Subcutaneous abdominal adipose tissue (tissue), 5 donors: ENCODE data around the gene TMEM272.
"Not testable (repeated sequence)": the region's sequence is repeated elsewhere in the genome, so short reads cannot be mapped to it uniquely, and the experiment has no call there.

Experiments
- H3K27ac ChIP-seq: one replicate; pipeline ENCODE4 v1.7.0; 2013; ENCODE audit warnings: low read depth, mild to moderate bottlenecking, inconsistent platforms, low read length, moderate library complexity
- H3K27me3 ChIP-seq, 5 donors: one replicate each; pipeline ENCODE4 v1.7.0; 2013; ENCODE audit warnings: low read length in 5 of 5, inconsistent platforms in 1 of 5; ENCODE audit not compliant: control insufficient read depth in 5 of 5, insufficient read depth in 4 of 5
- H3K36me3 ChIP-seq, 5 donors: one replicate each; pipeline ENCODE4 v1.7.0; 2013; ENCODE audit warnings: low read length in 5 of 5; ENCODE audit not compliant: control insufficient read depth in 5 of 5, insufficient read depth in 5 of 5
- H3K4me1 ChIP-seq, 5 donors: one replicate each; pipeline ENCODE4 v1.7.0; 2013; ENCODE audit warnings: low read length in 5 of 5, mild to moderate bottlenecking in 3 of 5, moderate library complexity in 1 of 5; ENCODE audit not compliant: control insufficient read depth in 5 of 5, insufficient read depth in 5 of 5
- H3K4me3 ChIP-seq, 5 donors: one replicate each; pipeline ENCODE4 v1.7.0; 2013; ENCODE audit warnings: low read length in 5 of 5, low read depth in 1 of 5
- H3K9ac ChIP-seq, 5 donors: one replicate each; pipeline ENCODE4 v1.7.0; 2013; ENCODE audit warnings: low read length in 5 of 5, mild to moderate bottlenecking in 4 of 5, moderate library complexity in 3 of 5
- H3K9me3 ChIP-seq, 5 donors: one replicate each; pipeline ENCODE4 v1.7.0; 2013; ENCODE audit warnings: low read length in 5 of 5; ENCODE audit not compliant: control insufficient read depth in 5 of 5
- donor health status: healthy.
- donor health status: healthy.
- donor health status: healthy.
- donor health status: healthy.
- donor health status: healthy.

TMEM272 gene

GRCh38 chr13:51825681-51826254 lies 19.2 kb downstream of the TMEM272 start:
- no peaks in the 10 kb centered on the region for H3K36me3 ChIP-seq
- peaks cover 0 to 16% (median 7%) of the 10 kb centered on the region in 5 donors for H3K4me1 ChIP-seq
- no peaks in the 10 kb centered on the region for H3K27me3 ChIP-seq
- H3K27ac ChIP-seq, result no peak overlapping the region
- H3K4me3 ChIP-seq, result no peak overlapping the region
- no peaks in the 10 kb centered on the region for H3K9me3 ChIP-seq
- no peak overlapping the region for H3K9ac ChIP-seq

GRCh38 chr13:51825165-51825592 lies 19.8 kb downstream of the TMEM272 start:
- Histone ChIP-seq H3K27me3 (no peaks in the 10 kb centered on the region), H3K9me3 (no peaks in the 10 kb centered on the region), H3K36me3 (no peaks in the 10 kb centered on the region), H3K4me3 (no peak overlapping the region), H3K4me1 (peaks cover 0 to 16% (median 7%) of the 10 kb centered on the region in 5 donors), H3K9ac (no peak overlapping the region), H3K27ac (no peak overlapping the region)

DNA sequence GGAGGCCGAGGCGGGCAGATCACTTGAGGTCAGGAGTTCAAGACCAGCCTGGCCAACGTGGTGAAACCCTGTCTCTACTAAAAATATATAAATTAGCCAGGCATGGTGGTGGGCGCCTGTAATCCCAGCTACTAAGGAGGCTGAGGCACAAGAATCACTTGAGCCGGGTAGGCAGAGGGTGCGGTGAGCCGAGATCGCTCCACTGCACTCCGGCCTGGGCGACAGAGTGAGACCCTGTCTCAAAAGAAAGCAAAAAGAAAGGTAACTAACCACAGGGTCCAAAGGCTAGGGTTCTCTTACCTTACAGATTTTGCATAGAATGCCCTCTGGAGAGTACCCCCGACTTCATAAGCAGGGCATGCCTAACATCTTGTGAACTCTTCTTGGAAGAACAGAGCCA lies 20.3 kb downstream of the TMEM272 start:
- H3K36me3 ChIP-seq, H3K27me3 ChIP-seq, H3K9ac ChIP-seq, H3K4me3 ChIP-seq, H3K9me3 ChIP-seq, H3K27ac ChIP-seq: not testable (repeated sequence)
- H3K4me1 ChIP-seq, result peaks cover 0 to 16% (median 7%) of the 10 kb centered on the region in 5 donors

- Histone ChIP-seq H3K27ac (no peak overlapping the region), H3K36me3 (no peaks in the 10 kb centered on the region), H3K9me3 (no peaks in the 10 kb centered on the region), H3K4me1 (peaks cover 0 to 23% (median 14%) of the 10 kb centered on the region in 5 donors), H3K27me3 (no peaks in the 10 kb centered on the region), H3K9ac (no peak overlapping the region), H3K4me3 (no peak overlapping the region)
Measured at GRCh38 chr13:51823863-51824262, 21.1 kb downstream of the TMEM272 start.

DNA sequence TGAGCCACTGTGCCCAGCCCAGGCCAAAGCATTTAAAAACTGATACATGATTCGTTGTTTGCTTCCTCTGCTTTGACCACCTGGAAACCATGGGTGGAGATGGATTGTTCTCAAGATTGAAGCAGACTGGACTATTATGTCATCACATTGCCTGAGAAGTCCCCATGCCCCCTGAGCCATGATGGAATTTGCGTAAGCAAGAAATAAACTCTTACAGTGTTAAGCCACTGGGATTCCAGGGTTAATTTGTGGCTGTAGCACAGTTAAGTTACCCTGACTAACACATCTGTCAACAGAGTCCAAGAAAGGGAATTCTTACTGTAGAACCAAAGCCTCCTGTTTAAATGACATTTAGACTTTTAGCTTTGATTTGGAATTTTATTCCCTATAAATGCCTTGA lies 21.6 kb downstream of the TMEM272 start:
- no peaks in the 10 kb centered on the region for H3K36me3 ChIP-seq
- H3K4me3 ChIP-seq, result no peak overlapping the region
- no peaks in the 10 kb centered on the region for H3K9me3 ChIP-seq
- no peak overlapping the region for H3K9ac ChIP-seq
- no peak overlapping the region for H3K27ac ChIP-seq
- no peaks in the 10 kb centered on the region for H3K27me3 ChIP-seq
- peaks cover 0 to 25% (median 15%) of the 10 kb centered on the region in 5 donors for H3K4me1 ChIP-seq

- H3K9ac ChIP-seq, result no peak overlapping the region
- no peaks in the 10 kb centered on the region for H3K36me3 ChIP-seq
- no peak overlapping the region for H3K4me3 ChIP-seq
- H3K4me1 ChIP-seq, result peaks cover 0 to 25% (median 15%) of the 10 kb centered on the region in 5 donors
- no peak overlapping the region for H3K27ac ChIP-seq
- no peaks in the 10 kb centered on the region for H3K27me3 ChIP-seq
- no peaks in the 10 kb centered on the region for H3K9me3 ChIP-seq
Measured at GRCh38 chr13:51822106-51822815, 22.7 kb downstream of the TMEM272 start.

DNA sequence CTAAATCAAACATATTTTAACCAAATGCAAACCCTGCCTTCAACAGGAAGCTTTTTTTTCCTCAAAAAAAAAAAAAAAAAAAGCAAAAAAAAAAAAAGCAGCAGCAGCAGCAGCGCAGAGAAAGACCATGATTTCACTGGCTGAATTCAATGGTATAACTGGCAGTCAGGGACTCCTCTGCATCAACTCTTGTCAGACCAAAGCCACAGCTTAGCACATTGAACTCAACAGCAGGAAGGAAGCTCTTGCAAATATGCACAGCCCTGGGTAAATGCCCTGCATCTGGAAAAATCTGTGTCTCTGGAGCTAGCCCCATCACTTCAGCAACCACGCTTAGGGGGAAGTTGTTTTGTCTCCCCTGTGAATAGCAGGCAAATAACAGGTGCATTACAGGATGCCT lies 23.4 kb downstream of the TMEM272 start:
- Histone ChIP-seq H3K27me3 (peaks cover 0 to 4% (median 2%) of the 10 kb centered on the region in 5 donors), H3K4me3 (no peak overlapping the region), H3K9me3 (no peaks in the 10 kb centered on the region), H3K9ac (no peak overlapping the region), H3K27ac (no peak overlapping the region), H3K4me1 (peaks cover 0 to 22% (median 15%) of the 10 kb centered on the region in 5 donors), H3K36me3 (no peaks in the 10 kb centered on the region)

DNA sequence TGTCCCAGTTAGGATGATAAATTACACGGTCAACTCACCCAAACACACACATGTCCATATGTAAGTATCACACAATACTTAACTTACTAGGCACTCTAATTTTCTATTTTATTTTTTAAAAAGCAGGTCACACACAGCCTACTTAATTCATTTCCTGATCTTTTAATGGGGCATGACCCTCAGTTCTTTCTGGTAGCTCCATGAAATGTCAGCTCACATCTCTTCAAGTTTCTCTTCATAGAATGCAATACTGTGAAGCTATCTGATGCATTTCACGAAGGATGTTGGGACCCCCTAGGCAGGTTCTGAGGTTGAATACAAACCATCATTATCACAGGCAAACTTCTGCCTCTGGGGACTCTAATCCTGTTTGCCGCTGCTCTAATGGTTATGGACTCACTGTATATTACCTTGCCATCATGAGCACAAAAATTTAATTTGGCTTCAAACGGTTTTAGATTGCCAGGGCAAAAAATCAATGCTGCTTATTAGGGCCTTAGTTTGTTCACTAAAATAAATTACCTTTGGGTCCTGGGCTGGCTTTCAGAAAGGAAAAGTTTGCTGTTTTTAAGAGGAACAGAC lies 24.9 kb downstream of the TMEM272 start:
- Histone ChIP-seq H3K9me3 (no peaks in the 10 kb centered on the region), H3K27me3 (peaks cover 0 to 11% (median 5%) of the 10 kb centered on the region in 5 donors)

DNA sequence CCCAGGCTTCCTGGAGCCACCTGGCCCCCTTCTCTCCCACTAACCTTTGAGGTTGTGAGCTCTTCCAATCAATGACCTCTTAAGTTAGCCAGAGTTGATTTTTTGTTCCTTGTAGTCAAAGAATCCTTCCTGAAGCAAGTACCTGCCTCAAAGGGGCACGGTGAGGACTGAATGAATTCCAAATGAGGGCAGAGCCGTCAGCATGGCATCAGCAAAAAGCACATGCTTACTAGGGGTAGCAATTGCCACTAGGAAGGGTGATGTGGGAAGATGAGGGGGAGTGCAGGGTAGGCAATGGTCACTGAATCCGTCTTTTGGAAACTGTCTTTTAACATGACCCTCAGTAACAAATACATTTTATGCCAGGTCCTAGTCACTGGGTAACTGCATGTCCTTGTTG lies 25.4 kb downstream of the TMEM272 start:
- H3K4me1 ChIP-seq, result peaks cover 0 to 31% (median 21%) of the 10 kb centered on the region in 5 donors
- H3K9me3 ChIP-seq, result no peaks in the 10 kb centered on the region
- no peak overlapping the region for H3K27ac ChIP-seq
- peaks cover 0 to 11% (median 5%) of the 10 kb centered on the region in 5 donors for H3K27me3 ChIP-seq
- no peak overlapping the region for H3K9ac ChIP-seq
- no peaks in the 10 kb centered on the region for H3K36me3 ChIP-seq
- H3K4me3 ChIP-seq, result no peak overlapping the region

More for the DNA sequence above, 24.9 kb downstream of the TMEM272 start:
- Histone ChIP-seq H3K9ac (no peak overlapping the region), H3K36me3 (no peaks in the 10 kb centered on the region), H3K4me1 (peaks cover 0 to 25% (median 16%) of the 10 kb centered on the region in 5 donors), H3K27ac (no peak overlapping the region), H3K4me3 (no peak overlapping the region)
